ENCODE data around the gene THAP7.

DNA sequence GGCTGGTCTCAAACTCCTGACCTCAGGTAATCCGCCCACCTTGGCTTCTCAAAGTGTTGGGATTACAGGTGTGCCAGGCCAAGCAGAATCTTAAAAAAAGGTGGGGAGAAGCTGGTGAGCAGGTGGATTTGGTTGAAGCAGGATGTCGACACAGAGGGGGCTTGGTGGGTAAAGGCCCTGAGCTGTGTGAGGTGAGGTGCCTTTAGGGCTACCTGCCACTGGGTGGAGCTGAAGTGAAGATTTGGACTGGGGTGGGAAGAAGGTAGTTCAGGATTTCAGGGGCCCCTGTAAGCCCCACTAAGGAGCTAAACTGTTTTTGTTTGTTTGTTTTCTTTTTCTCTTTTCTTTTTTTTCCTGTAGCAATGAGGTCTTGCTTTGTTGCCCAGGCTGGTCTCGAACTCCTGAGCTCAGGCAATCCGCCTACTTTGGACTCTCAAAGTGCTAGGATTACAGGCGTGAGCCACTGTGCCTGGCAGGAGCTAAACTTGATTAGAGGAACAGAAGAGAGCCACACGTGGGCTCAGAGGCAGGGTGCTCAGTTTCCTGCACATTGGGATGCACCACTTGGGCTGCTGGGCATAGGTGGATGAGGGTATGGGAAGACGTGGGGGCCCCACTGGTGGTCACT lies 19.0 kb upstream of the THAP7 start:
- TF ChIP-seq, protein P1, sequence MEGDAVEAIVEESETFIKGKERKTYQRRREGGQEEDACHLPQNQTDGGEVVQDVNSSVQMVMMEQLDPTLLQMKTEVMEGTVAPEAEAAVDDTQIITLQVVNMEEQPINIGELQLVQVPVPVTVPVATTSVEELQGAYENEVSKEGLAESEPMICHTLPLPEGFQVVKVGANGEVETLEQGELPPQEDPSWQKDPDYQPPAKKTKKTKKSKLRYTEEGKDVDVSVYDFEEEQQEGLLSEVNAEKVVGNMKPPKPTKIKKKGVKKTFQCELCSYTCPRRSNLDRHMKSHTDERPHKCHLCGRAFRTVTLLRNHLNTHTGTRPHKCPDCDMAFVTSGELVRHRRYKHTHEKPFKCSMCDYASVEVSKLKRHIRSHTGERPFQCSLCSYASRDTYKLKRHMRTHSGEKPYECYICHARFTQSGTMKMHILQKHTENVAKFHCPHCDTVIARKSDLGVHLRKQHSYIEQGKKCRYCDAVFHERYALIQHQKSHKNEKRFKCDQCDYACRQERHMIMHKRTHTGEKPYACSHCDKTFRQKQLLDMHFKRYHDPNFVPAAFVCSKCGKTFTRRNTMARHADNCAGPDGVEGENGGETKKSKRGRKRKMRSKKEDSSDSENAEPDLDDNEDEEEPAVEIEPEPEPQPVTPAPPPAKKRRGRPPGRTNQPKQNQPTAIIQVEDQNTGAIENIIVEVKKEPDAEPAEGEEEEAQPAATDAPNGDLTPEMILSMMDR (IDR thresholded peaks at IDR 0.05; ENCODE audit: low read depth, low read length), result peak; percentile 66
- no peak for TF ChIP-seq EZH2phosphoT487 (IDR thresholded peaks at IDR 0.05; ENCODE audit: low read depth)
